Kidney tubule cell (primary cell): Measurements from ENCODE around the gene SALL1.

ENCODE experiments used
- DNase-seq: peaks from one replicate; pipeline ENCODE4 v3.0.0-alpha.2; 2018; ENCODE audit warnings: low spot score

SALL1 gene

GRCh38 chr16:51141106-51141505, 10.0 kb downstream of the SALL1 start:
- DNase-seq: no peak

DNA sequence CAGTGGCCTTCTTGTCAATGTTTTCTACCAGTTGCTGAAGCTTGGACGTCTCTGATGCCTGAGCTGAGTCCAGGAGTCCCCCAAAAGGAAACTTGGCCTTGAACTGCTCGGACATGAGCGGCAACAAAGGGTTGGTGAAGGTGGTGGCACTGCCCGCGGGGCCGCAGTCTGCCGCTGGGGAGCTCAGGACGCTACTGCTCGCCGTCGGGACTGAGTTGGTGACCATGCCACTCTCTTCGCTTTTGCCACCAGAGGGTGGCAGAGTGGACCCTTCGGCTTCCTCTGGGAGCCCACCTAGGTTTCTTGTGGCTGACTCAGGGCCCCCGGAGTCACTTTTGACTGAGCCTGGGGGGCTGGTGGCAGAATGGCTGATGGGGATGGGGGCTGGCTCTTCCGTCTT, 11.0 kb downstream of the SALL1 start:
- no peak for DNase-seq

GRCh38 chr16:51139568-51139967, 11.5 kb downstream of the SALL1 start:
- DNase-seq: no peak

DNA sequence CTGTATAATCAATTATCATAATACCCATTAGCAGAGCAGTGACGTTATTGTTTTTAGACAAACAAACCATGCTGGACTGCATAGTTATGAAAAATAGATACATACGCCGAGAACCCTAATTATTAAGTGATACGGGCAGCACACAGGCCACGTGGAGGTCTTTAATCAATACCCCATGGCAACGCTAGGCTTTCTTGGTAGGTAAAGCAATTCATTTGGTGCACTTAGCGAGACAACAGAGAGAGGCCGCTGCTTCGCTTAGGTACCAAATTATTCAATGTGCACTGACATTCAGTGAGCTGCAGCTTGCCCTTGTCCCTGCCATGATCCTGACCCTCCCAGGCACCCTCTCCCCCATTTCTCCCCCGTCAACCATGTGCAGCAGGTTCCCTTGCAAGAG, 12.9 kb downstream of the SALL1 start:
- DNase-seq: no peak

- peak; percentile 89 for DNase-seq
Measured at GRCh38 chr16:51137097-51137496, 14.0 kb downstream of the SALL1 start.

- no peak for DNase-seq
Measured at GRCh38 chr16:51134876-51135275, 16.2 kb downstream of the SALL1 start.

- DNase-seq: peak; percentile 17
Measured at GRCh38 chr16:51134269-51134812, 16.7 kb downstream of the SALL1 start.

DNA sequence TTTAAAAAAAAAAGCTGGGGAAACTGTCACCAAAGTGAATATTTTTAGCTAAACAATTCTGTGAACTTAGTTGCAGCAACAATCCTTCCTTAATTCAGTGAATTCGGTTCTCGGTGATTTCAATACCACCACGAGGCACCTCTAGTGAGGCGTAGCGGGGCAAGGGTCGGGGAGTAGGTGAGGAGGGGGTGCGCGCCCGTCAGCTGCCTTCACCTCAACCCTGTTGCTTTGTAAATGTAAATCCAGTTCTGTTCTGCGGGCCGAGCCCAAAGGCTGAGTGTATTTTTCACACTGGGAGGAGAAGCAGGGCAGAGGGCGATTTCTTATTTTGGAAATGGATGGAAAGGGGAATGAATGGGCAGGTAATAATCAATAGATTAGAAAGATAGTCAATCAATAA, 17.4 kb downstream of the SALL1 start:
- no peak for DNase-seq

DNA sequence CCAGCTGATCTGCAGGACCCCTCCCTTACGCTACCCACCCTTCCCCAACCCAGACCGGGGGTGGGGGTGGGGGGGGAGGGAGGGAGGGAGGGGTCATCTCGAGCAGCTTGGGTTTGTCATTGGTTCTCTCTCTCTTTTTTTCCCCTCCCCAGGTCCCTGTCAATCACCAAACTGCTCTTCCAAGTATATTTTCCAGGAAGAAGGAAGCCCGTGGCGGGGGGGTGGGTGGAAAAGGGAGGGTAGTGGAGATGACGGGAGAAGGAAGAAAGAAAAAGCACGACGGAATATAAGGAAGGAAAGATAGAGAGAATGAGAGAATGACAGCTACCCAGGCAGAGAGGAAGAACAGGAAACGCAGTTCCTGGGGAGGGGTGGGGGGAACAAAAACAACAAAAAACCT, 17.9 kb downstream of the SALL1 start:
- DNase-seq: peak; percentile 41

DNA sequence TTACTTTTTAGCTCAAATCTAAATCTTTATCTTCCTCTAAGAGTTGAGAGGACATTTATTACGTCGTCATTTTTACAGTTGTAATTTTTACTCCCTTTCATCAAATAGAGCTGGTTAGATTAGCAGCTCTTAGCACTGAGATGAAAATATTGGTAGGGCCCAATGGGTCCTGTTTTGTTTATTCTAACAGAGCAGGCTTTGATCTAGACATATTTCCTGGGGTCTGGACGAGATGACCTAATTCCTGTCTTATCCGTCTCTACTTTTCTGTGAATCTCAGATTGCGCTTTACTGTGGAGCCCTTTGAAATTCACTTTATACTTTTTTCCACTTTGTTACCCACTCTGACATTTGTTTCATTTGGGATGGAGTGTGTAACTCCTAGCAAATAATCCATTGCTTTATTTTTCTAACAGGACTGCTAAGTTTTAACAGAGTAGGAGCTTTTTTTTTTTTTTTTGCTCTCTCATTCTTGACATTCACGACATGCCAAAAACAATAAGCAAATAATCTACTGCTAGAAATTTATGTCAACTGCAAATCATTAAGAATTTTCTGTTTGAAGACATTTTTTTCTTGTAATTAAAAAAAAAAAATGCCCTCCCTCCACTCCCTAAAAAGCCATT, 18.5 kb downstream of the SALL1 start:
- DNase-seq: no peak

DNA sequence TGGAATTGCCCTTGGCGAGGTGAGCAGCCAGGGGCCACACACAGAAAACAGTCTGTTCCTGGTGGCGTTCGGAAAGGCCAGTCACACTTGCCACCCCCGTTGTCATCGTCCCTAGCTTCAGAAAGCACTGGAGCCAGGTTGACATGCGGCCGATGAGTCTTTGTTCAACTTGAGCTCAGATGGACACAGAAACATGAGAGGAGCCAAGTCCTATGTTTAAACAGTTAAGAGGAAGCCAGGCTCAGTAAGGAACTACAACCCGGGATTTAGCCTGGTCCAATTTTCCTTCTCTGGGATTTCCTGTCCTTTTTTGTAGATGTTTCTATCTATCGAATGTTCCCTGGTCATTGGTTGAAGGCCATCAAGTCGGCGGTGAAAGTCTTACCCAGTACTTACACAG, 19.5 kb downstream of the SALL1 start:
- DNase-seq: no peak

DNA sequence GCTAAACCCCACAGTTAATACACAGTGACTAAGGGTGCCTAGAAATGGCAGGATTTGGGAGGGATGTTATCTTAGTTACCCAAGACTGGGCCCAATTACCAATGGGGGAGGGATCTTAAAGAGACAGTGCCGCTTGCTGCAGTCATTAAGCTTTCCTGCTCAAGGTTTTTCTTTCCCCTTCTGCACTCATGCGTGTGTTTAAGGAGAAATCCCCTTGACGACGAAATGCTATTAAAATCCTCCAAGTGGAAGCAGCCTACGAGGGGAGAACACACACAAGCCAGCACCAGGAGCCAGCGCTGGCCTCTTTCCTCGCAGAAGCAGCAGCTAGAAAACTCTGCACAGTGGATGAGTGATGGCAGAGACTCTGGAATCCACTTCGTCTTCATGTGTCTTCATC, 22.0 kb downstream of the SALL1 start:
- peak; percentile 54 for DNase-seq

DNA sequence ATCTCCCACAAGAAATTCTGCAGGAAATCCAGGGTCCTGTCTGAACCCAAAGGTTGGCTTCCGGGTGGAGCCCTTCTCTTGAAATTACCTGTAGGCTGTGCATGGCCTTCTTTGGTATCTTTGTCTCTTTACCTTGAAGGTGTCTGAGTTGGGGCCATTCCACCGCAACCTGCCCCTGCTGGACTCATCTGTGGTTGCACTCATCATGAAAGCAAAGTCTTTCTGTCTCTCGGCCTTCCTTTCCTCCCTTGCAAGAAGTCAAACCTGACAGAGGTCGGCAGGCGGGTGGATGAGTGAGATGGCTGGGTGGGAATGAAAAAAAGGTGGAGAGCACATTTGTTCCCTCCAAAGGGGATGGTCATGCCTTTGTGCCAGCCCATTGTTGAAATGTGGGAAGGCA, 25.1 kb downstream of the SALL1 start:
- DNase-seq: no peak

DNA sequence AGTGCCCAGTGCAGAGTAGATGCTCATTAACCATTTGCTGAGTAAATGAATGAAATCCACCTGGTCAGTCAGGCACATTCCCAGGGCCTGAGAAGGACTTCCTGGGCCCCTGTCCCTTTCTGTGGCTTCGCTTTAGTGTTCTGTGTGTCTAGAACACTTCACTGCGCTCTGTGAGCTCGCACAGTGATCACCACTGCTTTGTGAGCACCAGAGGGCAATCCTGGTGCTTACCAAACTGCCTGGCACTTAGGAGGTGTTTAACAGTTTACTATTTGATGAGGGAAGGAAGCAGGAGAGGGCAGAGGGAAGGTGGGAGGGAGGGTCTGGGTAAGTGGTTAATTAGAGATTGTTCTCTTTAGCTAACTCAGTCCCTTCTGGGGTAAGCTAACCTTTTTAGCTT, 26.2 kb downstream of the SALL1 start:
- DNase-seq: no peak

- DNase-seq: no peak
Measured at GRCh38 chr16:51121850-51122249, 29.2 kb downstream of the SALL1 start.

GRCh38 chr16:51120730-51121347, 30.2 kb downstream of the SALL1 start:
- DNase-seq: no peak

DNA sequence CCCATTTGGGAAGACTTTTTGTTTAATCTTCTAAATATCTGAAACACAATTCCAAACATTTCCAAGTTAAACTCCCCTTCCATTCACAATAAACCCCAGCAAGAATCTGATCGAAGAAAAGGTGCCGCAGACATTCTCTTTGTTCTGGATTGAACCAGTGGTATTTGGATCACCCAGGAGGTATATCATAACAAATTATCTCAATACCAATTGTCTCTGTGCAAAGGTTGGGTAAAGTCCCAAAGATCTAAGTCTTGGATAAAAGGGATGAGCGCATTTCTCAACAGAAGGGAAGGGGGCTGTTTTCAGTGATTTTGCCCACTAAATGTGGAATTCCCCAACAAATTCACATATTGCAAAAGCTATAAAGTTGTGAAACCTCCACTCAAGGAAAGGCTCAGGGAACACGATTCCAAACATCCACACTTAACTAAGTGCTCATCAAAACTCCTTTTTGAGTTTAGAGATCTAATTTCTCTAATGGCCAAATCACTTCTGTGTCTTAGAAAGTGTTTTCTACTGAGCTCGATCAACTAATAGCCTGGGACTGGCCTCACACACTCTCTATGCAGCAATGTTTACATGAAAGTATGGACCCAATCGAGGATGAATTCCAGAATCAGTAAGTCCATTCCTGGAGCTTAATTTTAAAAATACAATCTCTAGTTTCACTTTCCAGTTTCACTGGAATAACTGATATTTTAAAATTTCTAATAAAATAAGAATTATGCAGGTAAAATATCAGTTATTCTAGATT, 30.9 kb downstream of the SALL1 start:
- no peak for DNase-seq

GRCh38 chr16:51119556-51119955, 31.5 kb downstream of the SALL1 start:
- no peak for DNase-seq

GRCh38 chr16:51116353-51116752, 34.7 kb downstream of the SALL1 start:
- DNase-seq: no peak

GRCh38 chr16:51114382-51114781, 36.7 kb downstream of the SALL1 start:
- no peak for DNase-seq

DNA sequence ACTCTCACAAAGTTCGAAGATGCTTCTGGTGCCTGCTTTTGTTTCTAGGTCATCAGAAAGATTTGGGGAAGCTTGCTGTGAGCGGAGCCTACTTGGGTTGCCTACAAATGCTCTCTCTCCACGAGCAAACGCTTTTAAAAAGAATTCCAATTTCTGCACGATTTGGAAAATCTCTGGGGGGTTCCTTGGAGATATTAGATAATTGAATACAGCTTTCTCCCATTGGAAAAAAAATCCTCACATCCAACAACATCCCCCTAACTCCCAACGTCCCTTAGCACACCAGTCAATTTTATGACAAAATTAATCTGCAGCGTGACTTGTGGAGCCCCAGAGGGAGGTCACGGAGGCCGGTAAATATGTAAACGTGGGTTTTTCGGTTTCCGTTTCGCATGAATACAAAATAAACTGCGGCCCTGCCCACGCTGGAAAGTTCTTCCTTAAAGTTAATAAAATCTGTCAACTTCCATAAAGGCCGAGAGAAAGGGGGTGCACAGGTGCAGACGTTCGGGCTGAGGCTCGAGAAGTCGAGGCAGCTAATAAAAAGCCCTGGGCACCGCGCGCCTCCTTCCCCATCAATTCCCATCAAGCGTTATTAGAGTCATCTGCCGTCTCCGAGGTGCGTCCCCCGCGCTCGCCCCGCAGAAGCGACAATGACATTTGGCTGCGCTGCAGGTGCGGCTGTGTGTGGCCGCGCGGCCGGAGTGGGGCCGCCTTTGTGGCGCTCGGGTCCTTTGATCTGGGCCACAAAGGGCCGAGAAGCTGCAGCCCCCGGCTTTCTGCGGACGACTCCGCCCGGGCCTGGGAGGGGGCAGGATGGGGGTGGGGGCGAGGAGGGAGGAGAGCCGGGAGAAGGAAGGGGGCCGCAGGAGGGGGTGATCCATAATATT, 37.6 kb downstream of the SALL1 start:
- no peak for DNase-seq

DNA sequence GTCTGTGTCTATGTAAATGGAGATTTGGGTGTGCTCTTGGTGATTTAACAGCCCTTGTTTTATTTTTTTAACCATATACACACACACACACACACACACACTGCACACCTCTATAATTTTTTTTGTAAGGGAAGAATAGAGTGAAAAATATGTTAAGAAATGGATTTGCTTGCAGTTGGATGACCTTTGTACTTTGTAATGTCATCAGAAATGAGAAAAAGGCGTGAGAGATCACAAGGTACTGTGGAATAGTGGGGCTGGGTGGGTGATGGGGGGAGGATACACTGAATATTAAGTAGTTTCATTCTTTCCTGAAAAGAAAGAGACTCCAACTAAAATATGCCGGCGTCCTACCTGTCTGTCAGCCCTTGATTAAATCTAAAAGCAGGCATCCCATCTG, 38.7 kb downstream of the SALL1 start:
- DNase-seq: no peak
